ENCODE measurements around the gene NAT14.
"Not testable (repeated sequence)": the region's sequence is repeated elsewhere in the genome, so short reads cannot be mapped to it uniquely, and the experiment has no call there.

Gene NAT14

DNA sequence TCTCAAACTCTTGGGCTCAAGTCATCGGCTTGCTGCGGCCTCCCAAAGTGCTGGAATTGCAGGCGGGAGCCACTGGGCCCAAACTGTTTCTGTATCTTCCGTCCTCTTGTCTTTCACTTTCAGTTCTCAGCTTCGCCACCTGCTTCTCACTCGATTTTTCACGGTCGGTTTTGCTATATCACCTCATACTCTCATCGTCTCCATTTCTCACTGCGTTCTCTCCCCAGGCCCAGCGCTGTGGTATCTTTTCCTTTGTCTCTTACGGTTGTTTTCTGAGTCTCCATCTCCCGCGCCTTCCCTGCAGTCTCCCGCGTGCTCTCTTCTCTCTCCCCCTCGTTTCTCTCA, 18.1 kb downstream of the NAT14 start:
- no peak for DNase-seq (ENCODE audit: low spot score)

DNA sequence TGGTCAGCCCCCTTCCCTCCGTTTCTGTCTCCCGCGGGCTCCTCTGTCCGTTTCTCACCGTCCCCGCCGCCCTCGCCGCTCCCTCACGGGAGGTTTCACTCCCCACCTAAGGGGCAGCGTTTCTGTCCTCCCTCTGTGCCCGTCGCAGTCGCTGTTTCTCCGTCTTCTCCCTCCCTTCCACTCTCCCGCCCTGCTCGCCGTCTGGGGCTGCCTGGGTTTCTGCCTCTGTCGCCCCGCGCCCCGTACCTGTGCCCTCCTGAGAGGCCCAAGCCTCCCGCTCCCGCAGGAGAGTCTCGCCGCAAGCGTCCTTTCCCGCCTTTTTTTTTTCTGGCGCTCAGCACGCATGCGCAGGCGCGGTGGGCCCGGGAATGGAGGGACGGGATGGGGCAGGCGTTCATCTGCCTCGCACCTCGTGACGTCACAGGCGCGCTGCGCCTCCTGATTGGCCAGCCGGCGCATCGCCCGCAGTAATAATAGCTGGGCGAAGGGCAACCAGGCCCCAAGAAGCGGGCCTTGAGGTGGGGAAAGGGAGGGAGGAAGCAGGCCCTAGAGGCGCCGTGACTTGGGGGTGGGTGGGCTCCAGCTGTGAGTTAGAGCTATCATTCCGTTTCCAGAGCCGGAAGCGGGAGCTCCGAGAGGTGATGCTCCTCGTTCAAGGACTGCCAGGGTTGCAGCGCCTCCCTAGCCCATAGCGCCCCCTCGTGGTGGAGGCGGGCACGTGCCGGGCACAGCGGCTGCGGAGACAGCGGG, 18.7 kb downstream of the NAT14 start:
- peak; percentile 90 for DNase-seq (ENCODE audit: low spot score)

DNA sequence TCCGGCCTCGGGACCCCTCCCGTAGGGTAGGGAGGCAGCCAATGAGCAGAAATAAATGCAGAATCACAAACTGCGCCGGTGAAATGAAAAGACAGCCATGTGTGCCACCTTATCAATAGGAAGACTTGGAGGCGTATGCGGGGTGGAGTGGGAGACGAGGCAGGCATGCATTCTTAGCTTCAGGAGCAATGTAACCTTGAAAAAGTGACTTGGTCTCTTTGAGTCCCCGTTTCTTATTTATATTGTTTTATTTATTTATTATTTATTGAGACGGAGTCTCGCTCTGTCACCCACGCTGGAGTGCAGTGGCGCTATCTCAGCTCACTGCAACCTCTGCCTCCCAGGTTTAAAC, 19.2 kb downstream of the NAT14 start:
- DNase-seq (ENCODE audit: low spot score): no peak

DNA sequence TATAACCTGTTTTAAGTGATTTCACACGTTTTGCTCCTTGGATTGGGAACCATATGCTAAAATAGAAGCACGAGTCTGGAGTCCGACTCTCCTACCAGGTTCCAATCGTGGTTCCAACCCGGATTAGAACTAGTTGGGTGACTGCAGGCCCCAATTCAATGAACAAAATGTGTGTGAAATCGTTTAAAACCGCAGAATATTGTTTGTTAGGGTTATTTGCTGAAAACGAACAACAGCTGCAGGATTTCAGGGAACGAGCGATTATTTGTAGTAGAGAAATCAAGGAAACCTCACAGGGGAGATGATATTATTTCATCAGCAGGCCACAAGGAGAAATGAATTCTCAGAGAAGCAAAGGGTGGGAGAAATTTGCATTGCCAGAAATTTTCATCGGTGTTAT, 20.0 kb downstream of the NAT14 start:
- DNase-seq (ENCODE audit: low spot score): no peak

DNA sequence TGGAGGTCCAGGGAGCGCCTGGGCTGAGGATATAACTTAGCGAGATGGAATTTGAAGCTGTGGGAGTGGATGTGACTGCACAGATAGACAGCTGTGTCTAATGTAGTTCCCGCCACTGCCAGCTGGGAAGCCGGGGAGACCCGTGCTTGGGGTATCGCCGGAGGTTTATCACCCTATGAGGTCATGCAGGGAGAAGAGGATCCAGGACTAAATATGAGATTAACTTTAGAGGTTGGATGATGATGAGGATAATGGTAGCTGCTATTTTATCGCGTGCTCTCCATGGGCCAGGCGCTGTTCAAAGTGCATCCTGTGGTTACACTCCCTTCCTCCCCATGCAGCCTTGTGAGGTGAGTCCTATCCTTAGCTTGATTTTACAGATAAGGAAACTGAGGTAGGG, 23.1 kb downstream of the NAT14 start:
- no peak for DNase-seq (ENCODE audit: low spot score)

DNA sequence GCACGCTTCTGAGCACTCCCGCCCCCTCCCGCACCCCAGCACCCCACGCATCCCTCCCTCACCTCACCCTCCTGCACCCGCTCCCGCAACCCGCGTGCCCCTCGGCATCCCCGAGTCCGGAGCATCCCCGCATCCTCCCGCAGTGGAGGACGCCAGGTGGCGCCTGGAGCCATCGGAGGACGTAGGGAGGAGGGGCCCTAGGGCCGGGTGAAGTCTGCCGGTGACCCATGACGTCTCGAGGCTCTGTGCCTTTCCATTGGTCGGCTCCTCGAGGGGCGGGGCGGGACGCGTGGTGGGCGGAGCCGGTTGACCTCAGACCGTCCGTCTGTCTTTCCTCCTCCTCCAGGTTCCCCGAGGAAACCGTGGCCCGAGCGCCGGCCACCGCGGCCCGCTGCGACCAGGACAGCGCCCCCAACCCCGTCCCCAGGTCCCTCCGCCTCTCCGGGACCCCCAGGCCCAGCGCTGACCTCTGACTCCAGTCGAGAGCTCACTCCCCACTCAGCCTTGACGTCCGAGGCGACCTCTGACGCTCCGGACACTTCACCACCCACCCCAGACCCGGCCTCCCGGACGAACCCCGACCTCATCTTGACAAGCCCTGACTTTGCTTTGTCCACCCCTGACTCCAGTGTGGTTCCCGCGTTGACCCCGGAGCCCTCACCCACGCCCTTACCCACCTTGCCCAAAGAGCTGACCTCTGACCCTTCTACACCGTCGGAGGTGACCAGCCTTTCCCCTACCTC, 32.1 kb downstream of the NAT14 start:
- DNase-seq (ENCODE audit: low spot score): peak; percentile 89

DNA sequence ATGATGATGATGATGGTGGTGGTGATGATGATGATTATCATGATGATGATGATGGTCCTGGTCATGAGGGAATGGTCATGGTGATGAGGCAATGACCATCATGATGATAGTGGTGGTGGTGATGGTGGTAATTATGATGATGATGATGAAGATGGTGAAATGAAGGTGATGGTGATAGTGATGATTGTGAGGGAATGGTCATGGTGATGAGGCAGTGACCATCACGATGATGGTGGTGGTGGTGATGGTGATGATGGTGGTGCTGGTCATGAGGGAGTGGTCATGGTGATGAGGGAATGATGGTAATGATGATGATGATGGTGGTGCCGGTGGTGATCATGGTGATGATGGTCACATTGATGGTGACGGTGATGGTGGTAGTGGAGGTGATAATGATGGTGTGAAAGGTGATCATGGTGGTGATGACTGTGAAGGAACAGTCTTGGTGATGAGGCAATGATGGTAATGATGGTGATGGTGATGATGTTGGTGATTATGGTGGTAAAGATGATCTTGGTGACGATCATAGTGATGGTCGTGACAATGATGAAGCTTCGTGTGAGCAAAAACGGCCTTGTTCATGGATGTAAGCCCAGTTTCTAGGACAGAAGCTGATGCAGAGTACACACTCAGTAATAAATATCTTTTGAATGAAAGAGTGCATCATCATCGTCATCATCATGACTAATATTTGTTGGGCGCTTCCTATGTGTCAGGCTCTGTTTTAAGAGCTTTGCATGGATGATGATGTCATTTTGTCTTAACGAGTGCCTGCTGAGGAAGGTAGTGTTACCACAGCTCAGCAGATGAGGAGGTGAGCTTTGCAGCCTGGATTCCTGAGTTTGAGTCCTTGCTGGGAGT, 34.7 kb downstream of the NAT14 start:
- no peak for DNase-seq (ENCODE audit: low spot score)

DNA sequence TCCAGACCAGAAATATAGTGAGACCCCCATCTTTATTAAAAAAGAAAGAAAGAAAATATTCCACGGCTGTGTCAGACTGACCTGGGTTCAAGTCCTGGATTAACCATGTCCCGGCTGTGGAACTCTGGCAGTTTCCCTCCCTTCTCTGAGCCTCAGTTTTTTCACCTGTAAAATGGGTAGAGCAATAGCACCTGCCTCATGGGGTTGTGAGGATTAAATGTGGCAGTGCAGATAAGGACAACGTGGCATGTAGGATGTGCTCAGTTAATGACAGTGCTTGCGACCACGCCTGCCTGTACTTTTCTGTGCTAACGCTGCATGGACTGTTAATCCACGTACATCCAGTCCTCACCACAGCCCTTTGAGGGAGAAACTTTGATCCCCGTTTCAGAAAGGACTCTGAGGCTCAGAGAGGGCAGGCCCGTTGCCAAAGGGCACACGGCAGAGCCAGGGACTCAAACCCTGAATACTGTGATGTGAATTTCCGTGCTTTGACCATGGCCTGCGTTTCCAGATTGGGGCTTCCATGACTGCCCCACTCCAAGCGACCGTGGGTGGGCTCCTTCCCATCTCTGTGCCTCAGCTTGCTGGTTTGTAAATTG, 35.8 kb downstream of the NAT14 start:
- no peak for DNase-seq (ENCODE audit: low spot score)

DNA sequence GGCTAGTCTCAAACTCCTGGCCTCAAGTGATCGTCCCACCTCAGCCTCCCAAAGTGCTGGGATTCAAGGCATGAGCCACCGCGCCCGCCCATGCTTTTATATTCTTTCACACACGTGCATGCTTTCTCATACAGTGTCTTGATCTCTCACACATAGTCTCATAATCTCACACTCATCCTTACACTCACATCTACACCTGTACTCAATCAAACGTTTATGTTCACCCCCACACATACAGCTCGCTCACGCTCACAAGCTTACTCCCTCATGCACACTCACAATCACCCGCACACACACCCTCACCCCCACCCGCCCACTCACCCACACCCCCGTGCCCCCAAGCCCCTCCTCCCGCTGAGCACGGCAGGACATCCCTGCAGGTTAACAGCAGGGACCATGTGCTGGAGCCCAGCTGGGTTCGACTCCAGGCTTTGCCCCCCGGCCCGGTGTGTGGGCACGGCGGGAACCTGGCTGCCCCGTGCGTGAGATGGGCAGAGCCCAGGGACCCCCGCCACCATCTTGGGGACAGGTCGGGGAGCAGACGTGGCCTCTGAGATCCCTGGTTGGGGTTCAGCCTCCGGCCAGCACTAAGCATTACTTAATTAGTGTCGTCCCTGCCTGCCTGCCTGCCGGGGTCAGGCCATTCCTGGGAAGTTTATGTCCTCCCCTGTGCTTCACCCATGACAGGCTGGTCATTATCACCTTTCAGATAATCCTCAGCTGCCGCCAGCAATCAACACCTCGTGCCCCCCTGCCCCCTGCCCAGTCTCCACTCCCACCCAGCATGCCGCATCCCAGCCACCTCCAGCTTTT, 40.5 kb downstream of the NAT14 start:
- DNase-seq (ENCODE audit: low spot score): no peak

DNA sequence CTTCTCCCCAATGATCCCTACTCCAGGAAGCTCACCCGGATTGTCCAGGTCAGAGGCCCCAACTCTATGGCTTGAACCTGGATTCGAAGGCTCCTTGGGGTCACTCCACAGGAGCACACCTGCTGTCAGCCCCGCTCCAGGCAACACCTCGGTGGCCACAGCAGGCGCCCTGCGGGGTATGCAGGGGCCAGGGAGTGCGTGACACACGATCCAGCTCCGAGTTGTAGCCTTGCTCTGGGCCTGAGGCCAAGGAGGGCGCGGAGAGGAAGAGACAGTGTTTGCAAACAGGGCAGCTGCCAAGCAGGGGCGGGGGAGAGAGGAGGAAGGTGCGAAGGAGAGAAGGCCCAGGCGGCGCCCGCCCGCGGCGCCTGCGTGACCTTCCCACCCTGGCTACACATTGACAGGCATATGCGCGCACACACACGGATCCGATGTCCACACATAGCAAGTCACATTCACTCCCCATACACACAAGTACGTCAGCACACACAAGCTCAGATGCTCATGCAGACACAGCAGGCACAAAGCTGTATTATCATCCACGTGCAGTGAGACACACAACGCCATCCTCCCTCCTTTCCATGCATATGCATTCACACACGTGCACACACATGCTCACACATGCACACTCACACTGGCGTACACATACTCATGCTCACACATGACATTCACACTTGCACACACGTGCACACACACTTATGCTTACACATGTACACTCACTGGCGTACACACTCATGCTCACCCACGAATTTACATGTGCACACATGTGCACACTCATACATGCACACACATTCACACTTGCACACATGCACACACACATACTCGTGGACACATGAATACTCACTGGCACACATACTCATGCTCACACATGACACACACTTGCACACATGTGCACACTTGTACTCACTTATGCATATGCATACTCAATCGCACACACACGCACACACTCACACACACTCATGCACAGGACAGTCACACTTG, 41.5 kb downstream of the NAT14 start:
- DNase-seq (ENCODE audit: low spot score): no peak

DNA sequence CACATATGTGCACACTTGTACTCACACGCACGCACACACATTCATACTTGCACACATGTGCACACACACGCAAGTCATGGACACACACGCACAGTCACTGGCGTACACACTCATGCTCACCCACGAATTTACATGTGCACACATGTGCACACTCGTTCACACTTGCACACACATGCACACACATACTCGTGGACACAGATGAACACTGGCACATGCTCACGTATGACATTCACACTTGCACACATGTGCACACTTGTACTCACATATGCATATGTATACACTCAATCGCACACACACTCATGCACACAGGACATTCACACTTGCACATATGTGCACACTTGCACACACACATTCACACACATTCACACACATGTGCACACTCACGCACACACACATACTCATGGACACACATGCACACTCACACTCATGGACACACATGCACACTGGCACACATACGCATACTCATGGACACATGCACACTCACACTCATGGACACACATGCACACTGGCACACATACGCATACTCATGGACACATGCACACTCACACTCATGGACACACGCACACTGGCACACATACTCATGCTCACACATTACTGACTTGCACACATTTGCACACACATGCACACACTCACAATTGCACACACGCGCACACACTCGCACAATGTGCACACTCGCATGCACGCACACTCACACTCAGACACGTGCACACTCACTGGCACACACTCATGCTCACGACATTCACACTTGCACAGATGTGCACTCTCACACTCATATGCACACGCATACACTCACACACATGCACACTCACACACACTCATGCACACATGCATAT, 42.4 kb downstream of the NAT14 start:
- no peak for DNase-seq (ENCODE audit: low spot score)

DNA sequence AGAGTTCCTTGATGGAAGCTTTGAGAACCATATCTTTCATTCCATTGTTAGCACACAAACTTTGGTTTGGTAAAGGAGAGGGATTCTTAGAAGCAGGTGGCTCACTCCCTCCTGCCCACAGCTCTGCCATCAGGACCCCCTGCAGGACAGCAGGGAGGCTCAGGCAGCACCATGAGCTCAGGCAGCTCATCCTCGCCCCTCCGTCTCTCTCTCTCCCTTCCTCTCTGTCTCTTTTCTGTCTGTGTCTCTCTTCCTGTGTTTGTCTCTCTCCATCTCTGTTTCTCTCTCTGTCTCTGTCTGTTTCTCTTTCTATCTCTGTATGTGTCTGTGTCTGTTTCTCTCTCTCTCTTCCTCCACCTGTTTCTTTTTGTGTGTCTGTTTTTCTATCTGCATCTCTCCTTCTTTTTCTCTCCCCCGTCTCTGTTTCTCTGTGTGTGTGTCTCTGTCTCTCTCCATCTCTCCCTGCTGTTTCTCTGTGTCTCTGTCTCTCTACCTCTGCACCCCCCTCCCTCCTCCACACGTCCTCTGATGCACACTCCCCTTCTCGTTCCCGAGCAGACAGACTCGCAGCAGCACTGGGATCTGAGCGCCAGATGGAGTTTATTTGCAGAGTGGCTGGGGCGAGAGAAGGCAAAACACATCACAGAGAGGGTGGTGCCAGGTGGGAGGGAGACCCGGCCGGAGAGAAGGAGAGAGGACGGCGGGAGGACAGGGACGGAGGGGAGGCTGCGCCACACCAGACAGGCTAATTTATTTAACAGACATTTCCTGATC, 43.2 kb downstream of the NAT14 start:
- DNase-seq (ENCODE audit: low spot score): no peak

DNA sequence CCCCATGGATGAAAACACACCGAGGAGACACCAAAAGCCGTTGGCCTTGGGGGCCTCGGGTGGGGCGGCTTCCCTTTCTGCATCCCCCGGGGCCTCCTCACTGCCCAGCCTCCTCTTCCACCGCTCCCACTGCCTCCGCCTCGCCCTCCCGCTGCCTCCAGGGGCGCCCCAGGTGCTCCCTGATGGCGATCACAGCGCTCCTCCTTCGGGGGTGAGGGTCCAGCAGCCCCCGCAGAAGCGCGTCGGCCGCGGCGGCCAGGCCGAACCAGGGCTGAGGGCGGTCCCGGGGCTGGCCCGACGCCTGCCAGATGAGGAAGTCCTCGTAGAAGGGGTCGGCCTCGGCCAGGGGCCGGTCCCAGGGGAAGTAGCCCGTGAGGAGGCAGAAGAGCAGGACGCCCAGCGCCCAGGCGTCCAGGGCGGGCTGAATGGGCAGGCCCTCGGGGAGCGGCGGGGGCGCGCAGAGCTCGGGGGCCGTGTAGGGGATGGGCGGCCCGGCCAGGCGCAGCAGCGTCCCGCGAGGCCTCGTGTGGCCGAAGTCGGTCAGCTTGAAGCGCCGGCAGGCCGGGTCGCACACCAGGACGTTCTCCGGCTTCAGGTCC, 44.7 kb downstream of the NAT14 start:
- no peak for DNase-seq (ENCODE audit: low spot score)

DNA sequence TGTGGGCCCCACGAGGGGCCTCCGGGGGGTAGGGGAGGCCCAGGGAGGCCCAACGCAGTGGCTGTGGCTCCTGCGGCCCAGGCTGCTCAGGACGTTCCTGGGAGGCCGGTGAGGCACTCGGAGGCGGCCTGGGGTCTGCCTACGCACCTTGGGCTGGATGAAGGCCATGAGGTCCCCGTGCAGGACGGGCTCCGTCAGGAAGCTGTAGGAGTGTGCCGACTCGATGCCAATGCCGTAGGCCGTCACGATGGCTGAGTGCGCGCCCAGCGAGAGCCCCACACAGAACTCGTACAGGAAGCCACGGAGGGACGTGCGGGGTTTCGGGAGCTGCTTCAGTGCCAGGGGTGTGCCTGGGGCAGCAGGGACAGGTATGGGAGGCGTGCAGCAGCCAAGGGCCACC, 46.0 kb downstream of the NAT14 start:
- DNase-seq (ENCODE audit: low spot score): no peak

DNA sequence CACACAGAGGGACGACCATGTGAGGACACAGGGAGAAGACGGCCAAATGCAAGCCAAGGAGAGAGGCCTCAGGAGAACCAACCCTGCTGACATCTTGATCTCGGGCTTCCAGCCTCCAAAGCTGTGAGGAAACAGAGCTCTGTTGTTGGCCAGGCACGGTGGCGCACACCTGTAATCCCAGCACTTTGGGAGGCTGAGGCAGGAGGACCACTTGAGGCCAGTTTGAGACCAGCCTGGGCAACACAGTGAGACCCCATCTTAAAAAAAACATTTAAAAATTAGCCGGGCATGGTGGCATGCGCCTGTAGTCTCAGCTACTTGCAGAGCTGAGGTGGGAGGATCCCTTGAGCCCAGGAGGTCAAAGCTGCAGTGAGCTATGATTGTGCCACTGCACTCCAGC, 49.3 kb downstream of the NAT14 start:
- DNase-seq (ENCODE audit: low spot score): not testable (repeated sequence)

DNA sequence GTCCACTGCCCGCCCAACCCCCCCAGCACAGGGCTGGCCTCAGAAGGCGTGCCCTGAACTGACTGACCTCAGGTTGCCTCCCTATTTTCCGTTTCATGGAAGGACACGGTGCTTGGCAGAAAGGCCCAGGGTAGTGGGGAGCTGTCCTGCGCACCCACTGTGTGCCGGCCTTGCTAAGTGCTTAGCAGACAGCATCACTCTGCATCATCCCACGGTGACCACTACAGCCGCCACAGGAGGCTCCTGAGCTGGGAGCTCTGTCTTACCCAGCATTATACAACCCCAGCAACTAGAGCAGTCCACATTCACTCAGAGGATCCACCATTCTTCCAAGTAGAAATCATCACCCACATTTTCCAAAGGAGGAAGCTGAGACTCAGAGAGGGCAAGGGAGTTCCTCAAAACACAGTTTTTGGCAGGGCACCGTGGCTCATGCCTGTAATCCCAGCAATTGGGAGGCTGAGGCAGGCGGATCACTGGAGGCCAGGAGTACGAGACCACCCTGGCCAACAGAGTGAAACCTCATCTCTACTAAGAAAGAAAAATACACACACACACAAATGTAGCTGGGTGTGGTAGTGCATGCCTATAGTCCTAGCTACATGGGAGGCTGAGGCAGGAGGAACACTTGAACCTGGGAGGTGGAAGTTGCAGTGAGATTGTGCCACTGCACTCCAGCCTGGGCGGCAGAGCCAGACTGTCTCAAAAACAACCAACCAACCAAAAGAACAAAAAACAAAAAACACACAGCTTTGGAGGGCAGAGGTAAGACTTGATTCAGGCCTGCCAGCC, 50.4 kb downstream of the NAT14 start:
- DNase-seq (ENCODE audit: low spot score): no peak

DNA sequence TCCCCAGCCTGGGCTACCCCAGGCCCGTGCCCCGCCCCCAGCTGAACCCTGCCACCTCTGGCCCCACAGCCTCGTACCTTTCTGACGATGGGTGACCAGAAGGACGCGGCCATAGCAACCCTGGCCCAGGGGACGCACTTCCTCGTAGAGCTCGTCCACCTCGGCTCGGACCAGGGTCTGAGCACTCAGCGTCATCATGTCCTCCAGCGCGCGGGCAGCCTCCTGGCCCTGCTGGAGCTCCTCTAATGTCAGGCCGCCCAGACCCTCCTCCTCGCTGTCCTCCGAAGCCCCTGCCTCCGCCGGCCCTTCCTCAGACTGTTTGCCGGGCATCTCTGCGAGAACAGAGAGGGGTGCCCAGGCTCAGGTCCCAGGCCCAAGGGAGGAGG, 51.0 kb downstream of the NAT14 start:
- no peak for DNase-seq (ENCODE audit: low spot score)

DNA sequence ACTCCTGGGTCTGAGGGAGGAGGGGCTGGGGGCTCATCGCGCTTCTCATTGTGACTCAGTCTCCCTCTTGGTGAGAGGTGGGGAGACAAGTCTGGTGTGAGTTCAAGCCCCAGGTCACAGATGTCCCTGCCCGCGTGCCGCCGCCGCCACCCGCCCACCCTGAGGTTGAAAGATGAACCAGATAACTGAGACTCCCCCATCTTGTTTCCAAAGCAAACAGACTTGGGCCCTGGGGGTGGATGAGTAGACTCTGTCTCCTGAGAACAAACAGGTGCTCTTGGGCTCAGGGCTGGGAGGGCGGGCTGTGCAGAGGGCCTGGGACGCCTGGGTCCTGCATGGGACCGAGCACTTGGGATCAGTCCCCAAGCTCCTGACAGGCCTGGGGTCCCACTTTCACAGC, 51.4 kb downstream of the NAT14 start:
- DNase-seq (ENCODE audit: low spot score): no peak

Data from CD4-positive, alpha-beta T cell treated with Interleukin-15 for 4 hours (primary cell).